Measurements from ENCODE around the gene LRAT. TPM values are rescaled to one million over a fixed set of nuclear protein-coding genes. Genes with fewer than 3 reads are reported as not detected.
A peak's percentile ranks its signal among the peaks of the same experiment; 100 is the strongest.

Gene LRAT
- total and polyA plus RNA-seq, 2 experiments from 2014 or later: 57.1 to 90.1 TPM

DNA sequence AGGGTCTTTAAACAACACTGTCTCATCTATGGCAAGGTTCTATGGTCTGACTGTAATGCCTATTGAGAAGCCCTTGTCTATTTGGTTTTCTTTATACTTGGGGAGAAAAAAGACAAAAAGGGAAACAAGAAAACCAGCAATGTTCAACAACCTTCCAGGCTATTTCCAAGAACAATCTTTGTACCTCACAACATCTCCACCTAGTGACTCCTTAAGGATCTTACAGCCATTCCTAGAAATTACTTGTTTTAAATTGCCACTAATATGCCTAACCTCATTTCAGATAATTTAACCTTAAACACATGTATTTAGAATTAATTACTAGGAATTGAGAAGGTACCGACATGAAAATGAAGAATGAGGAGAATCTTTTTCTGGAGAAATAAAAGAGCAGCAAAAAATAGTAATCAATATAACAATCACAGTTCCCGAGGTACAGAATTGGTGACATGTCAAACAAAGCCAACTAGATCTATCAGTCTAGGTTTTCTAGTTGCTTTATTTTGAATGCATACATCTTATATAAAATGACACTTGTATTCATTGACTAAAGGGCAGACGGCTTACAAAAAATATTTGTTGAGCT is 35.7 kb downstream of the LRAT start:
- no peaks in the 10 kb centered on the region for H3K4me1 Mint-ChIP-seq
- Histone ChIP-seq H2AFZ (no peak overlapping the region), H3K4me2 (no peak overlapping the region), H3K27ac (ENCODE audit: low read depth) (no peak overlapping the region), H4K20me1 (replicated peaks; ENCODE audit: insufficient read depth) (no peaks in the 10 kb centered on the region; the same call in 1 of the 2 replicates), H3K9me2 (ENCODE audit: insufficient read depth) (no peaks in the 10 kb centered on the region), H3K79me2 (replicated peaks; ENCODE audit: insufficient read depth) (peaks cover 22% of the 10 kb centered on the region; the same call in 1 of the 2 replicates), H3K4me1 (ENCODE audit: insufficient read depth) (no peaks in the 10 kb centered on the region), H3K36me3 (ENCODE audit: insufficient read depth) (no peaks in the 10 kb centered on the region), H3F3A (replicated peaks; ENCODE audit: low read depth) (no peaks in the 10 kb centered on the region), H3K4me3 (no peak overlapping the region), H3K27me3 (ENCODE audit: insufficient read depth) (no peaks in the 10 kb centered on the region)
- H3K27me3 Mint-ChIP-seq (ENCODE audit: insufficient read depth, low read depth, poor library complexity): peaks cover 4% of the 10 kb centered on the region
- DNase-seq (ENCODE audit: low spot score) (peak; percentile 69), ATAC-seq (no peak)
- TF ChIP-seq ZNF462 (CRISPR knock-in tag; IDR thresholded peaks at IDR 0.05) (no peak), ZNF114 (CRISPR knock-in tag; IDR thresholded peaks at IDR 0.05) (no peak), POLR2AphosphoS5 (IDR thresholded peaks at IDR 0.05; ENCODE audit: low read depth) (no peak), JUNB (IDR thresholded peaks at IDR 0.05; ENCODE audit: unreplicated experiment) (no peak), STAT1 (IDR thresholded peaks at IDR 0.05; ENCODE audit: unreplicated experiment) (no peak), CTCF (conservative IDR thresholded peaks at IDR 0.05; ENCODE audit: low read depth in 2 of 2) (peak; percentile 68 to 82)
- no peaks in the 10 kb centered on the region; the same call in 2 of the 3 replicates for H3K9me3 Mint-ChIP-seq
- H3K27ac Mint-ChIP-seq: no peak overlapping the region
- H3K4me3 Mint-ChIP-seq: no peak overlapping the region
- no peaks in the 10 kb centered on the region for H3K36me3 Mint-ChIP-seq (ENCODE audit: low read depth)
